Gastroesophageal sphincter (tissue), 4 donors: Measurements from ENCODE around the gene GUCY1A1. TPM values are rescaled to one million over a fixed set of nuclear protein-coding genes. Genes with fewer than 3 reads are reported as not detected.

Source experiments
- ATAC-seq: fragments of 150-250 bp; one replicate; pipeline ENCODE4 v1.9.1; 2016; ENCODE audit warnings: mild to moderate bottlenecking, moderate library complexity
- H3K27ac ChIP-seq, 4 donors: fragments of 200-600 bp; sonication (generic) in 3 of 4; 1 replicate in 3 of 4; 2 replicates in 1 of 4; pipeline ENCODE4 v1.5.1; 2016 to 2019
- H3K27me3 ChIP-seq: fragments of 200-600 bp; sonication (generic); one replicate; pipeline ENCODE4 v1.5.1; 2019
- H3K36me3 ChIP-seq, 2 donors: fragments of 200-600 bp; sonication (generic); one replicate each; pipeline ENCODE4 v1.5.1; 2019; ENCODE audit warnings: control low read depth in 1 of 2
- H3K4me1 ChIP-seq, 3 donors: fragments of 200-600 bp; sonication (generic); 1 replicate in 2 of 3; 2 replicates in 1 of 3; pipeline ENCODE4 v1.5.1; 2016 to 2019; ENCODE audit warnings: control low read depth in 2 of 3
- H3K4me3 ChIP-seq, 2 donors: fragments of 200-600 bp; sonication (generic); one replicate each; pipeline ENCODE4 v1.5.1; 2019; ENCODE audit warnings: mild to moderate bottlenecking in 1 of 2, moderate library complexity in 1 of 2
- H3K9me3 ChIP-seq, 3 donors: fragments of 200-600 bp; sonication (generic); one replicate each; pipeline ENCODE4 v1.5.1; 2017 to 2019; ENCODE audit warnings: control low read depth in 2 of 3
- CTCF ChIP-seq, 4 experiments: fragments of 200-600 bp in 2 of 4; fragments of 450-650 bp in 2 of 4; sonication (generic) in 1 of 4; IDR thresholded peaks; one replicate each; pipeline ENCODE4 v1.5.1; 2017 to 2019; ENCODE audit warnings: antibody characterized with exemption in 4 of 4, mild to moderate bottlenecking in 2 of 4, moderate library complexity in 2 of 4
- EP300 ChIP-seq: sonication (generic); formaldehyde crosslinking; IDR thresholded peaks from one replicate; pipeline ENCODE4 v1.6.1; 2017; ENCODE audit warnings: antibody characterized with exemption, mild to moderate bottlenecking
- POLR2A ChIP-seq, 2 donors: fragments of 450-650 bp; IDR thresholded peaks; one replicate each; pipeline ENCODE4 v1.6.1; 2017; ENCODE audit warnings: antibody characterized with exemption in 2 of 2, mild to moderate bottlenecking in 2 of 2, moderate library complexity in 1 of 2
- POLR2AphosphoS5 ChIP-seq: sonication (generic); formaldehyde crosslinking; IDR thresholded peaks from one replicate; pipeline ENCODE4 v1.6.1; 2017; ENCODE audit warnings: antibody characterized with exemption
- WGBS, 2 donors: methylation state at CpG; one replicate each; pipeline ENCODE4 v1.1.5; 2018; ENCODE audit warnings: low coverage in 1 of 2; 5-methylcytosine and 5-hydroxymethylcytosine counted together
- total RNA-seq, 4 donors: library from RNA; depleted of rRNA; stranded (reverse); fragments of >200 nt; gene quantifications; one replicate each; pipeline ENCODE4 v1.1.0, GENCODE V29; 2016

Gene GUCY1A1
- total RNA-seq, 4 donors from 2014 or later, result 69.4 to 196 (median 144) TPM

- Histone ChIP-seq H3K27me3 (no peaks in the 10 kb centered on the region), H3K9me3 (no peaks in the 10 kb centered on the region), H3K27ac (peak overlapping the region; percentile 76 to 97 (median 94)), H3K4me1 (peaks cover 0 to 49% (median 0%) of the 10 kb centered on the region in 3 donors), H3K4me3 (peak overlapping the region; percentile 79 to 84), H3K36me3 (no peaks in the 10 kb centered on the region)
- no peak for TF ChIP-seq EP300
- TF ChIP-seq CTCF (IDR thresholded peaks at IDR 0.05), result peak in 3 of 4 experiments; percentile 12 to 20 (median 18)
- peak in 1 of 2 donors; percentile 18 for TF ChIP-seq POLR2A (IDR thresholded peaks at IDR 0.05)
- TF ChIP-seq POLR2AphosphoS5, result peak; percentile 58
- ATAC-seq, result peak; percentile 31
- WGBS, 2 donors, result no CpG with 5 or more reads among the region's 77 CpGs
These were observed 93.0 kb downstream of the GUCY1A1 start for GRCh38 chr4:155759372-155760252.

- 57 to 79% methylated on average over 3 of the region's 3 CpGs for WGBS, 2 donors
- Histone ChIP-seq H3K4me3 (peak overlapping the region in 1 of 2 donors; percentile 79), H3K36me3 (no peaks in the 10 kb centered on the region), H3K4me1 (peaks cover 0 to 63% (median 0%) of the 10 kb centered on the region in 3 donors), H3K27ac (peak overlapping the region in 2 of 4 donors; percentile 94 to 97), H3K9me3 (no peaks in the 10 kb centered on the region), H3K27me3 (no peaks in the 10 kb centered on the region)
- ATAC-seq, result no peak
- TF ChIP-seq POLR2A (IDR thresholded peaks at IDR 0.05), result no peak
- TF ChIP-seq EP300, result no peak
- TF ChIP-seq POLR2AphosphoS5, result no peak
- TF ChIP-seq CTCF (IDR thresholded peaks at IDR 0.05), result no peak
These were observed 94.4 kb downstream of the GUCY1A1 start for GRCh38 chr4:155761047-155761446.

- TF ChIP-seq POLR2AphosphoS5 (no peak), EP300 (no peak), POLR2A (IDR thresholded peaks at IDR 0.05) (no peak), CTCF (IDR thresholded peaks at IDR 0.05) (no peak)
- H3K27me3 ChIP-seq, result no peaks in the 10 kb centered on the region
- no peak overlapping the region for H3K4me3 ChIP-seq
- ATAC-seq, result no peak
- peaks cover 0 to 66% (median 0%) of the 10 kb centered on the region in 3 donors for H3K4me1 ChIP-seq
- H3K27ac ChIP-seq, result peak overlapping the region in 3 of 4 donors; percentile 9 to 21 (median 14)
- no peaks in the 10 kb centered on the region for H3K9me3 ChIP-seq
- H3K36me3 ChIP-seq, result no peaks in the 10 kb centered on the region
These were observed 95.3 kb downstream of the GUCY1A1 start for GRCh38 chr4:155761916-155762315.

GRCh38 chr4:155762334-155762733 lies 95.7 kb downstream of the GUCY1A1 start:
- H3K27ac ChIP-seq, result peak overlapping the region in 2 of 4 donors; percentile 14 to 21

More at GRCh38 chr4:155762334-155762733, 95.7 kb downstream of the GUCY1A1 start:
- TF ChIP-seq POLR2A (IDR thresholded peaks at IDR 0.05) (no peak), POLR2AphosphoS5 (no peak), CTCF (IDR thresholded peaks at IDR 0.05) (no peak), EP300 (no peak)
- no peaks in the 10 kb centered on the region for H3K27me3 ChIP-seq
- ATAC-seq, result no peak
- H3K4me3 ChIP-seq, result no peak overlapping the region
- H3K4me1 ChIP-seq, result peaks cover 0 to 66% (median 0%) of the 10 kb centered on the region in 3 donors
- no peaks in the 10 kb centered on the region for H3K36me3 ChIP-seq
- H3K9me3 ChIP-seq, result no peaks in the 10 kb centered on the region
